GM12864 (cell line): Measurements from ENCODE around the gene GAD2.
A peak's percentile ranks its signal among the peaks of the same experiment; 100 is the strongest.
"Not testable (repeated sequence)": the region's sequence is repeated elsewhere in the genome, so short reads cannot be mapped to it uniquely, and the experiment has no call there.

Experiments used
- DNase-seq: peaks from one replicate; pipeline ENCODE4 v3.0.0-alpha.2; 2011; ENCODE audit warnings: low read depth
- H3K4me3 ChIP-seq: 2 replicates; pipeline ENCODE4 v1.5.1; 2011; ENCODE audit warnings: mild to moderate bottlenecking, low read depth, low read length, control low read depth
- TF ChIP-seq, protein P1 (sequence below): IDR thresholded peaks from 2 replicates; pipeline ENCODE4 v1.5.1; 2011; ENCODE audit warnings: low read depth, mild to moderate bottlenecking, moderate library complexity, low read length, control low read depth, inconsistent platforms; ENCODE audit errors: missing control alignments

The GAD2 gene

DNA sequence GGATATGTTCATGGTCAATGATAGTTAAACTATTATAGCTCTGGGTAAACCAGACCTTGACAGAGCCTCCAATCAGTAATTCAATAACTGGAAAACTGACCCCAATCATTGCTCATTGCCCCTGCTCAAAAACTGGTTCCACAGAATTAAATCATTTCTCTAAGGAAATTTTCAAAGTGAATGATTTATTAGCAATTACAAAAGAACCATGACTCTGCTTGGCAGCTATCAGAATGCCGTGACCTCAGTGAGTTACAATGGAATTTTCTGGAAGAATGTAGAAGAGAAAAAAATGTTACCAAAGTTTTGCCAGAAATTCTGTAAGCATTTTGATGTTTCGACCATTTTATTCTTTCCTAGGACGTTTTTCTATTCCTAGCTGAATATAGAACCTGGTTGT is 114.8 kb downstream of the GAD2 start:
- TF ChIP-seq, protein P1, sequence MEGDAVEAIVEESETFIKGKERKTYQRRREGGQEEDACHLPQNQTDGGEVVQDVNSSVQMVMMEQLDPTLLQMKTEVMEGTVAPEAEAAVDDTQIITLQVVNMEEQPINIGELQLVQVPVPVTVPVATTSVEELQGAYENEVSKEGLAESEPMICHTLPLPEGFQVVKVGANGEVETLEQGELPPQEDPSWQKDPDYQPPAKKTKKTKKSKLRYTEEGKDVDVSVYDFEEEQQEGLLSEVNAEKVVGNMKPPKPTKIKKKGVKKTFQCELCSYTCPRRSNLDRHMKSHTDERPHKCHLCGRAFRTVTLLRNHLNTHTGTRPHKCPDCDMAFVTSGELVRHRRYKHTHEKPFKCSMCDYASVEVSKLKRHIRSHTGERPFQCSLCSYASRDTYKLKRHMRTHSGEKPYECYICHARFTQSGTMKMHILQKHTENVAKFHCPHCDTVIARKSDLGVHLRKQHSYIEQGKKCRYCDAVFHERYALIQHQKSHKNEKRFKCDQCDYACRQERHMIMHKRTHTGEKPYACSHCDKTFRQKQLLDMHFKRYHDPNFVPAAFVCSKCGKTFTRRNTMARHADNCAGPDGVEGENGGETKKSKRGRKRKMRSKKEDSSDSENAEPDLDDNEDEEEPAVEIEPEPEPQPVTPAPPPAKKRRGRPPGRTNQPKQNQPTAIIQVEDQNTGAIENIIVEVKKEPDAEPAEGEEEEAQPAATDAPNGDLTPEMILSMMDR, result no peak
- no peak overlapping the region for H3K4me3 ChIP-seq
- no peak for DNase-seq

DNA sequence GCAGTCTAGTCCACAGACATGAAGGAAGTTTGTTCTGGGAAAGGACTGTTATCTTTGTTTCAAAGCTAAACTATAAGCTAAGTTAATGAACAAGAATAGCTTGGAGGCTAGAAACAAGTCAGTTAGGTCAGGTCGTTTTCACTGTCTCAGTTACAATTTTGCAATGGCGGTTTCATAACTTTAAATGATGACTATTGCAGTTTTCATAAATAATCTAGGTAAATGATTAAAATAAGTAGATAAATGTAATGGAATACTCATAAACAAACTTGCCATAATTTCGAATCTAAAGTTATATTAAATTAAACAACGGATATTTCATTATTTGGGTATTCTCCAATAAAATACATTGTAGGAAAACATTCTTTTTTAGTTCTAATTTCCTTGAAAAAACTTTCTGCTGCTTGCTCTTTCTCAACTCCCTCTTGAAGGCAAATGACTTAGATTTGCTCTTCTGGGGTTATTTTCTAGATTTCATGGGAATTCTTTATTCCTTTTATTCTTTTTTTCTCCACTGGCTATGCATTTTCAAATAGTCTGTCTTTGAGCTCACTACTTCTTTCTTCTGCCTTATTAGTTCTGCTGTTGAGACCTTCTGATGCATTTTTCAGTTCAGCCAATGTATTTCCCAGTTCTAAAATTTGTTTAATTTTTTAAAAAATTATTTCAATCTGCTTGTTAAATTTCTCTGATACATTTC is 117.8 kb downstream of the GAD2 start:
- DNase-seq, result no peak
- TF ChIP-seq, protein P1, result no peak
- no peak overlapping the region for H3K4me3 ChIP-seq

DNA sequence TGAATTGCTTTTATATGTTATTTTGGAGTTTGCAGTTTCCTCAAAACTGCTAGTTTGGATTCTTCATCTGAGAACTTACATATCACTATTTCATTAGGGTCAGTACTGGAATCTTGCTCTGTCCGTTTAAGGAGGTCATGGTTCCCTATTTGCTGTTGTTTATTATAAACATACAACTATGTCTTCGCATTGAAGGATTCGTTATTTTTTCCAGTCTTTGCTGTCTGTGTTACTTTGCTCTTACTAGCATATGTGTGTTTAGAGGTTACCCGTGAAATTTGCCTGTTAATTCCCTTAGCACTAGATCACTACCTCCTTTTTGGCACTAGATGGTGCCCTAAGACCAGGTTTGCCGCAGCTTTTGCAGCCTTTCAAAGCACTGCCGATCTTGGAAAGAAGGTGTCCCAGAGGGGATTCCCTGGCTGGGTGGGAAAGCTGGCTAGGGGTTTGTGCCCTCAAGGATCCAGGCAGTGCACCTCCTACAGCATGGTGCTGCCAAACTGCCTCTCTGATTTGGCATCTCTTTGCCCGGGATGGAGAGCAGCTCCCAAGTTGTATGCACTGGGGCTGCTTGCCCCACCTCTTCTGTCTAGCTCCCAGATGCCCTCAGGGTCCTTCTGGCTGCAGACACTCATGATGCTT is 118.5 kb downstream of the GAD2 start:
- DNase-seq, result peak; percentile 65
- TF ChIP-seq, protein P1, result peak; percentile 79
- H3K4me3 ChIP-seq, result peak overlapping the region; percentile 75

DNA sequence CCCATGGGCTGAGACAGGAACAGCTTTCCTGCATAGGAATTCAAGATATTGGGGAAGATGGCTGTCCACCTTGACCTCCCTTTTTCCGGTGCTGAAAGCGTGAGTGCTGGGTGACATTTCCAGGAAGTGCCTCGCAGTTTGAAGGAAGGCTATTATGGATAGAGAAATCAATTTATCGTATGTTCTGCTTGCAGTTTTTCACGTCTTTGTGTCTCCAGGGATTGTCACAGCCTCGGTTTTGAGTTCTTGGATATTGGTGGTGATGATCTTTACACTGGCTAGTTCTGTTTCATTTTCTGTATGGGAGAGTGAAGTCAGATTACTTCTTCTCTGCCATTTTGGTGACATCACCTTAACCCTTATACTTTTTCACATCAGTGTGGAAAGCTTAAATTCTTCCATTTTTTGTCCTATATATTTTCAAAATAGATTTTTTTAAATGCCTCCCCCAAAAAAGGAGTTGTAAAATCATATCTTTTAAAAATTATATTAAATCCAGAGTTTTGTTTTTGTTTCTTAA is 119.1 kb downstream of the GAD2 start:
- TF ChIP-seq, protein P1, result no peak
- H3K4me3 ChIP-seq, result peak overlapping the region; percentile 75
- DNase-seq, result peak; percentile 8

DNA sequence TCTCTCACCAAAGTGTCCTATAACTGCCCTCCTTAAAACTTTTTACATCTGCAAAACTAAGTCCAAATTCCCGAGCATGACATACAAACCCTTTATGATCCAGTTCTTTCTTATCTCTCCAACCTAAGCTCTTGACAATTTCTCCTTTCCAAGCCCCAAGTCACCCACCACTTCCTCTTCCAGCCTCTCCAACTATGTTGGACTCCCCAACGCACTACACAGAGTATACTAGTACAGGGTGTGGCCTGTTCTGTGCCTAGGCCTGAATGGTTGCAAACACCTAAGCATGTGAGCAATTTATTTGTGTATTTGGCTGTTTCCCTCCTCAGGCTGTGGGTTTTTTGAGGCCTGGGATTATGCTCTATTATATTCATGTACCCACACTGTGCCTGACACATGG is 120.4 kb downstream of the GAD2 start:
- no peak overlapping the region for H3K4me3 ChIP-seq
- DNase-seq, result no peak
- TF ChIP-seq, protein P1, result no peak

DNA sequence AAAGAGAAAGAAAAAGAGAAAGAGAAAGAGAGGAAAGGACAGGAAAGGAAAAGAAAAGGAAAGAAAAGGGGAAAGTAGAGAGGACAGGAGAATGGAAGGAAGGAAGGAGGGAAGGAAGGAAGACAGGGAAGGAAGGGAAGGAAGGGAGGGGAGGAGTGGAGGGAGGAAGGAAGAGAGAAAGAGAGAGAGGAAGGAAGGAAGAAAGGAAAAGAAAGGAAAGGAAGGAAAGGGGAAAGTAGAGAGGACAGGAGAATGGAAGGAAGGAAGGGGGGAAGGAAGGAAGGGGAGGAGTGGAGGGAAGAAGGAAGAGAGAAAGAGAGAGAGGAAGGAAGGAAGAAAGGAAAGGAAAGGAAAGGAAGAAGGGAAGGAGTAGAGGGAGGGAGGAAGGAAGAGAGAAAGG is 125.1 kb downstream of the GAD2 start:
- TF ChIP-seq, protein P1, result no peak
- DNase-seq, result no peak
- no peak overlapping the region for H3K4me3 ChIP-seq

DNA sequence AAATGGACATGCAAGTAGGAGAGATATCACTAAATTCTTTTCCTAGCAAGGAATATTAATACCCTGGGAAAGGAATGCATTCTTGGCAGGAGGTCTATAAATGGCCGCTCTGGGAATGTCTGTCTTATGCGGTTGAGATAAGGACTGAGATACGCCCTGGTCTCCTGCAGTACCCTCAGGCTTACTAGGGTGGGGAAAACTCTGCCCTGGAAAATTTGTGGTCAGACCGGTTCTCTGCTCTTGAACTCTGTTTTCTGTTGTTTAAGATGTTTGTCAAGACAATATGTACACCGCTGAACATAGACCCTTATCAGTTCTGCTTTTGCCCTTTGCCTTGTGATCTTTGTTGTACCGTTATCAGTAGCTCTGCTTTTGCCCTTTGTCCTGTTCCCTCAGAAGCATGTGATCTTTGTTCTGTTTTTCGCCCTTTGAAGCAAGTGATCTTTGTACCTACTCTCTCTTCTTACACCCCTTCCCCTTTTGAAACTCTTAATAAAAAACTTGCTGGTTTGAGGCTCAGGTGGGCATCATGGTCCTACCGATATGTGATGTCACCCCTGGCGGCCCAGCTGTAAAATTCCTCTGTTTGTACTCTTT is 132.3 kb downstream of the GAD2 start:
- DNase-seq, H3K4me3 ChIP-seq: not testable (repeated sequence)
